GM23338 (cell line): ENCODE measurements around the gene LPP. TPM values are rescaled to one million over a fixed set of nuclear protein-coding genes. Genes with fewer than 3 reads are reported as not detected.

ENCODE experiments used
- ATAC-seq: fragments of 200-7000 bp; cut with Tn5 transposase; 3 replicates; pipeline ENCODE4 v1.9.1; 2020
- DNase-seq: peaks from one replicate; pipeline ENCODE4 v3.0.0-alpha.2; 2015; ENCODE audit warnings: low spot score
- H2AFZ ChIP-seq: fragments of 200-600 bp; sonication (generic); 2 replicates; pipeline ENCODE4 v1.8.0; 2016; ENCODE audit warnings: antibody characterized with exemption, mild to moderate bottlenecking, moderate library complexity
- H3F3A ChIP-seq: fragments of 200-600 bp; sonication (generic); replicated peaks from 2 replicates; pipeline ENCODE4 v1.8.0; 2017; ENCODE audit warnings: antibody characterized with exemption, mixed run types, low read depth
- H3K27ac ChIP-seq: fragments of 200-600 bp; sonication (generic); 2 replicates; pipeline ENCODE4 v1.6.1; 2016; ENCODE audit warnings: low read depth
- H3K27me3 ChIP-seq: fragments of 200-600 bp; sonication (generic); 2 replicates; pipeline ENCODE4 v1.8.0; 2016; ENCODE audit warnings: mild to moderate bottlenecking, mixed run types, moderate library complexity; ENCODE audit not compliant: insufficient read depth
- H3K36me3 ChIP-seq: fragments of 200-600 bp; sonication (generic); 2 replicates; pipeline ENCODE4 v1.8.0; 2016; ENCODE audit warnings: mild to moderate bottlenecking; ENCODE audit not compliant: insufficient read depth
- H3K4me1 ChIP-seq: fragments of 200-600 bp; sonication (generic); 2 replicates; pipeline ENCODE4 v1.8.0; 2016; ENCODE audit warnings: mild to moderate bottlenecking, moderate library complexity; ENCODE audit not compliant: insufficient read depth
- H3K4me2 ChIP-seq: fragments of 200-600 bp; sonication (generic); 2 replicates; pipeline ENCODE4 v1.7.1; 2017; ENCODE audit warnings: mixed run types
- H3K4me3 ChIP-seq: fragments of 200-600 bp; sonication (generic); 2 replicates; pipeline ENCODE4 v1.6.1; 2016; ENCODE audit warnings: mixed run types
- H3K79me2 ChIP-seq: fragments of 200-600 bp; sonication (generic); replicated peaks from 2 replicates; pipeline ENCODE4 v1.8.0; 2017; ENCODE audit warnings: mild to moderate bottlenecking; ENCODE audit not compliant: insufficient read depth
- H3K9me2 ChIP-seq: fragments of 200-600 bp; sonication (generic); 2 replicates; pipeline ENCODE4 v1.8.0; 2017; ENCODE audit not compliant: insufficient read depth
- H4K20me1 ChIP-seq: fragments of 200-600 bp; sonication (generic); replicated peaks from 2 replicates; pipeline ENCODE4 v1.8.0; 2017; ENCODE audit warnings: mild to moderate bottlenecking; ENCODE audit not compliant: insufficient read depth
- H3K27ac Mint-ChIP-seq: 2 replicates; pipeline ENCODE4 v1.8.0; 2020; ENCODE audit warnings: inconsistent platforms, mild to moderate bottlenecking, moderate library complexity, mixed read lengths
- H3K27me3 Mint-ChIP-seq: 3 replicates; pipeline ENCODE4 v1.8.0; 2022; ENCODE audit warnings: low read depth, mild to moderate bottlenecking, moderate library complexity, mixed read lengths, inconsistent platforms; ENCODE audit not compliant: insufficient read depth, poor library complexity
- H3K36me3 Mint-ChIP-seq: 3 replicates; pipeline ENCODE4 v1.8.0; 2021; ENCODE audit warnings: low read depth, mild to moderate bottlenecking, inconsistent platforms, moderate library complexity, mixed read lengths
- H3K4me1 Mint-ChIP-seq: 3 replicates; pipeline ENCODE4 v1.8.0; 2020; ENCODE audit warnings: mild to moderate bottlenecking, inconsistent platforms, mixed read lengths
- H3K4me3 Mint-ChIP-seq: 3 replicates; pipeline ENCODE4 v1.8.0; 2021; ENCODE audit warnings: moderate library complexity, mild to moderate bottlenecking, inconsistent platforms, mixed read lengths
- H3K9me3 Mint-ChIP-seq: 3 replicates; pipeline ENCODE4 v1.8.0; 2020; ENCODE audit warnings: moderate library complexity, mild to moderate bottlenecking, inconsistent platforms, mixed read lengths
- CREB1 ChIP-seq: fragments of 250-450 bp; sonication (Bioruptor Pico); IDR thresholded peaks from 2 replicates; pipeline ENCODE4 v1.5.0; 2020; ENCODE audit warnings: low read depth, mild to moderate bottlenecking, moderate library complexity
- CTCF ChIP-seq, 2 experiments: fragments of 200-600 bp in 1 of 2; sonication (generic) in 1 of 2; conservative IDR thresholded peaks; 2 replicates each; pipeline versions ENCODE4 v1.5.1 to v1.6.1; 2016 to 2017; ENCODE audit warnings: antibody characterized with exemption in 2 of 2, low read depth in 2 of 2, mild to moderate bottlenecking in 2 of 2, moderate library complexity in 1 of 2
- EZH2 ChIP-seq: fragments of 200-600 bp; sonication (generic); IDR thresholded peaks from one replicate; pipeline ENCODE4 v1.8.0; 2017; ENCODE audit warnings: antibody characterized with exemption, mild to moderate bottlenecking, low read depth; ENCODE audit not compliant: unreplicated experiment
- EZH2phosphoT487 ChIP-seq: fragments of 200-600 bp; sonication (generic); IDR thresholded peaks from one replicate; pipeline ENCODE4 v1.8.1; 2018; ENCODE audit warnings: antibody characterized with exemption; ENCODE audit not compliant: unreplicated experiment
- JUNB ChIP-seq: IDR thresholded peaks from one replicate; pipeline ENCODE4 v1.6.1; 2016; ENCODE audit warnings: antibody characterized with exemption; ENCODE audit not compliant: unreplicated experiment
- NANOG ChIP-seq: IDR thresholded peaks from 2 replicates; pipeline ENCODE4 v1.6.1; 2016; ENCODE audit warnings: antibody characterized with exemption, borderline replicate concordance
- POLR2AphosphoS5 ChIP-seq: IDR thresholded peaks from 2 replicates; pipeline ENCODE4 v1.6.1; 2016; ENCODE audit warnings: antibody characterized with exemption, low read depth
- STAT1 ChIP-seq: IDR thresholded peaks from one replicate; pipeline ENCODE4 v1.6.1; 2016; ENCODE audit warnings: antibody characterized with exemption; ENCODE audit not compliant: unreplicated experiment
- ZNF114 ChIP-seq: fragments of 250-450 bp; sonication (Bioruptor Pico); IDR thresholded peaks from 2 replicates; pipeline ENCODE4 v1.5.0; 2020; ENCODE audit warnings: mild to moderate bottlenecking, moderate library complexity
- ZNF331 ChIP-seq: fragments of 250-450 bp; sonication (Bioruptor Pico); IDR thresholded peaks from 2 replicates; pipeline ENCODE4 v1.5.0; 2020; ENCODE audit warnings: low read depth, mild to moderate bottlenecking, moderate library complexity
- ZNF462 ChIP-seq: fragments of 250-450 bp; sonication (Bioruptor Pico); IDR thresholded peaks from 2 replicates; pipeline ENCODE4 v1.5.0; 2020; ENCODE audit warnings: mild to moderate bottlenecking, moderate library complexity
- polyA plus RNA-seq: library from polyadenylated mRNA; unstranded; fragments of >200 nt; fragmentation: Nextera tagmentation; extraction: Ambion mirVana; gene quantifications from 2 replicates; pipeline ENCODE4 v1.2.1, GENCODE V29; 2016
- total RNA-seq: library from RNA; depleted of rRNA; stranded (reverse); fragments of >200 nt; shearing (Covaris generic); gene quantifications from 2 replicates; pipeline ENCODE4 v1.2.3, GENCODE V29; 2014

Gene LPP
- total and polyA plus RNA-seq, 2 experiments from 2014 or later: 23.0 to 35.2 TPM

- H3K27me3 Mint-ChIP-seq: no peaks in the 10 kb centered on the region
- H3K9me2 ChIP-seq: no peaks in the 10 kb centered on the region; the same call in 1 of the 2 replicates
- H3K79me2 ChIP-seq: no peaks in the 10 kb centered on the region
- H3K4me2 ChIP-seq: no peak overlapping the region
- no peaks in the 10 kb centered on the region for H3K27me3 ChIP-seq
- no peaks in the 10 kb centered on the region for H3F3A ChIP-seq
- ATAC-seq (no peak), DNase-seq (no peak)
- TF ChIP-seq CTCF (conservative IDR thresholded peaks at IDR 0.05; ENCODE audit: low read depth in 2 of 2) (no peak), EZH2 (no peak), POLR2AphosphoS5 (no peak)
- H3K9me3 Mint-ChIP-seq: no peaks in the 10 kb centered on the region
- no peaks in the 10 kb centered on the region for H3K36me3 ChIP-seq
- no peak overlapping the region for H3K4me3 ChIP-seq
- H3K4me1 Mint-ChIP-seq: no peaks in the 10 kb centered on the region
- no peak overlapping the region for H2AFZ ChIP-seq
- H3K27ac ChIP-seq: no peak overlapping the region
- H3K4me3 Mint-ChIP-seq: no peak overlapping the region
- H3K4me1 ChIP-seq: no peaks in the 10 kb centered on the region
- H3K36me3 Mint-ChIP-seq: no peaks in the 10 kb centered on the region
- H3K27ac Mint-ChIP-seq: no peak overlapping the region
- H4K20me1 ChIP-seq: no peaks in the 10 kb centered on the region
These were observed 566.3 kb downstream of the LPP start for GRCh38 chr3:188720215-188720614.

- no peak overlapping the region for H3K27ac ChIP-seq
- DNase-seq (no peak), ATAC-seq (no peak)
- no peak overlapping the region for H3K4me3 ChIP-seq
- H3K4me3 Mint-ChIP-seq: no peak overlapping the region
- no peaks in the 10 kb centered on the region for H3F3A ChIP-seq
- H3K36me3 Mint-ChIP-seq: no peaks in the 10 kb centered on the region
- H3K4me2 ChIP-seq: no peak overlapping the region
- H3K27ac Mint-ChIP-seq: no peak overlapping the region
- no peaks in the 10 kb centered on the region for H3K27me3 Mint-ChIP-seq
- H3K4me1 Mint-ChIP-seq: no peaks in the 10 kb centered on the region
- no peaks in the 10 kb centered on the region for H3K36me3 ChIP-seq
- H3K9me2 ChIP-seq: no peaks in the 10 kb centered on the region; the same call in 1 of the 2 replicates
- H3K4me1 ChIP-seq: no peaks in the 10 kb centered on the region
- no peak overlapping the region for H2AFZ ChIP-seq
- no peaks in the 10 kb centered on the region for H3K9me3 Mint-ChIP-seq
- no peaks in the 10 kb centered on the region for H3K27me3 ChIP-seq
- TF ChIP-seq ZNF114 (no peak), POLR2AphosphoS5 (no peak), CTCF (conservative IDR thresholded peaks at IDR 0.05; ENCODE audit: low read depth in 2 of 2) (no peak), EZH2 (no peak), ZNF331 (CRISPR knock-in tag) (no peak), STAT1 (no peak), NANOG (no peak), EZH2phosphoT487 (no peak), ZNF462 (CRISPR knock-in tag) (no peak), JUNB (no peak), CREB1 (no peak)
- no peaks in the 10 kb centered on the region for H4K20me1 ChIP-seq
- H3K79me2 ChIP-seq: no peaks in the 10 kb centered on the region
These were observed 566.7 kb downstream of the LPP start for GRCh38 chr3:188720636-188721035.
